Thyroid gland (tissue), 4 donors: ENCODE data around the gene F2RL2.

Experiments
- CTCF ChIP-seq, 6 experiments: fragments of 200-600 bp in 3 of 6; fragments of 450-650 bp in 3 of 6; sonication (generic) in 3 of 6; IDR thresholded peaks; one replicate each; pipeline ENCODE4 v1.5.1; 2016 to 2019; ENCODE audit warnings: antibody characterized with exemption in 6 of 6, mild to moderate bottlenecking in 2 of 6, inconsistent platforms in 1 of 6, moderate library complexity in 1 of 6
- POLR2A ChIP-seq, 2 donors: fragments of 450-650 bp; IDR thresholded peaks; one replicate each; pipeline ENCODE4 v1.6.1; 2017; ENCODE audit warnings: antibody characterized with exemption in 2 of 2, mild to moderate bottlenecking in 2 of 2, moderate library complexity in 1 of 2

- no peak for TF ChIP-seq POLR2A (IDR thresholded peaks at IDR 0.05)
- TF ChIP-seq CTCF (IDR thresholded peaks at IDR 0.05), result no peak
Observed at GRCh38 chr5:76604838-76605237, 18.4 kb downstream of the F2RL2 start.
